ENCODE data around the gene ACACA.

Gene ACACA

GRCh38 chr17:37092071-37092470, 314.6 kb downstream of the ACACA start:
- peaks cover 21% of the 10 kb centered on the region; the same call in 1 of the 2 replicates for H3K36me3 ChIP-seq (ENCODE audit: insufficient read depth, low read length)
- H3K9ac ChIP-seq (ENCODE audit: low read depth, low read length, poor library complexity, severe bottlenecking), result no peak overlapping the region
- TF ChIP-seq EZH2phosphoT487 (IDR thresholded peaks at IDR 0.05; ENCODE audit: borderline replicate concordance), result no peak
- TF ChIP-seq CTCF (conservative IDR thresholded peaks at IDR 0.05; ENCODE audit: low read length), result no peak
- H3K9me3 ChIP-seq (ENCODE audit: insufficient read depth, low read depth, low read length), result no peaks in the 10 kb centered on the region
- H3F3A ChIP-seq (ENCODE audit: low read depth), result peaks cover 17% of the 10 kb centered on the region
- H3K27me3 ChIP-seq (ENCODE audit: insufficient read depth, low read length, poor library complexity, severe bottlenecking), result no peaks in the 10 kb centered on the region
- no peak overlapping the region for H2AFZ ChIP-seq (ENCODE audit: low read length)
- peaks cover 77% of the 10 kb centered on the region for H3K4me1 ChIP-seq (ENCODE audit: insufficient read depth, low read length, poor library complexity, severe bottlenecking)
- H3K79me2 ChIP-seq (ENCODE audit: insufficient read depth, low read length), result no peaks in the 10 kb centered on the region; the same call in 1 of the 2 replicates
- H3K4me2 ChIP-seq (ENCODE audit: low read depth, low read length, poor library complexity, severe bottlenecking), result no peak overlapping the region
- H3K4me3 ChIP-seq (ENCODE audit: low read length, poor library complexity, severe bottlenecking), result no peak overlapping the region
- H3K9me2 ChIP-seq (replicated peaks; ENCODE audit: low read depth, low read length), result no peaks in the 10 kb centered on the region
- no peaks in the 10 kb centered on the region for H4K20me1 ChIP-seq (ENCODE audit: insufficient read depth, low read length, poor library complexity, severe bottlenecking)

- no peak overlapping the region for H3K4me3 ChIP-seq (ENCODE audit: low read length, poor library complexity, severe bottlenecking)
- H3K36me3 ChIP-seq (ENCODE audit: insufficient read depth, low read length), result peaks cover 13% of the 10 kb centered on the region; the same call in 1 of the 2 replicates
- no peaks in the 10 kb centered on the region for H4K20me1 ChIP-seq (ENCODE audit: insufficient read depth, low read length, poor library complexity, severe bottlenecking)
- no peak for TF ChIP-seq EZH2phosphoT487 (IDR thresholded peaks at IDR 0.05; ENCODE audit: borderline replicate concordance)
- no peak for TF ChIP-seq CTCF (conservative IDR thresholded peaks at IDR 0.05; ENCODE audit: low read length)
- H3K27me3 ChIP-seq (ENCODE audit: insufficient read depth, low read length, poor library complexity, severe bottlenecking), result no peaks in the 10 kb centered on the region
- peak overlapping the region; percentile 80 for H3K4me2 ChIP-seq (ENCODE audit: low read depth, low read length, poor library complexity, severe bottlenecking)
- no peaks in the 10 kb centered on the region; the same call in 1 of the 2 replicates for H3K79me2 ChIP-seq (ENCODE audit: insufficient read depth, low read length)
- peak overlapping the region; percentile 69 for H3K9ac ChIP-seq (ENCODE audit: low read depth, low read length, poor library complexity, severe bottlenecking)
- peaks cover 17% of the 10 kb centered on the region for H3F3A ChIP-seq (ENCODE audit: low read depth)
- H3K9me3 ChIP-seq (ENCODE audit: insufficient read depth, low read depth, low read length), result no peaks in the 10 kb centered on the region
- H2AFZ ChIP-seq (ENCODE audit: low read length), result no peak overlapping the region
- H3K4me1 ChIP-seq (ENCODE audit: insufficient read depth, low read length, poor library complexity, severe bottlenecking), result peaks cover 88% of the 10 kb centered on the region
- no peaks in the 10 kb centered on the region for H3K9me2 ChIP-seq (replicated peaks; ENCODE audit: low read depth, low read length)
Measured at GRCh38 chr17:37090941-37091340, 315.7 kb downstream of the ACACA start.

GRCh38 chr17:37089956-37090355, 316.7 kb downstream of the ACACA start:
- no peaks in the 10 kb centered on the region for H4K20me1 ChIP-seq (ENCODE audit: insufficient read depth, low read length, poor library complexity, severe bottlenecking)
- peak overlapping the region; percentile 80 for H3K4me2 ChIP-seq (ENCODE audit: low read depth, low read length, poor library complexity, severe bottlenecking)
- peaks cover 10% of the 10 kb centered on the region; the same call in 1 of the 2 replicates for H3K36me3 ChIP-seq (ENCODE audit: insufficient read depth, low read length)
- H3K9me3 ChIP-seq (ENCODE audit: insufficient read depth, low read depth, low read length), result no peaks in the 10 kb centered on the region
- no peaks in the 10 kb centered on the region; the same call in 1 of the 2 replicates for H3K79me2 ChIP-seq (ENCODE audit: insufficient read depth, low read length)
- no peak overlapping the region for H2AFZ ChIP-seq (ENCODE audit: low read length)
- H3K4me1 ChIP-seq (ENCODE audit: insufficient read depth, low read length, poor library complexity, severe bottlenecking), result peaks cover 95% of the 10 kb centered on the region
- no peaks in the 10 kb centered on the region for H3K27me3 ChIP-seq (ENCODE audit: insufficient read depth, low read length, poor library complexity, severe bottlenecking)
- TF ChIP-seq CTCF (conservative IDR thresholded peaks at IDR 0.05; ENCODE audit: low read length) (no peak), EZH2phosphoT487 (IDR thresholded peaks at IDR 0.05; ENCODE audit: borderline replicate concordance) (no peak)
- H3K4me3 ChIP-seq (ENCODE audit: low read length, poor library complexity, severe bottlenecking), result peak overlapping the region; percentile 55
- H3F3A ChIP-seq (ENCODE audit: low read depth), result peaks cover 17% of the 10 kb centered on the region
- H3K9ac ChIP-seq (ENCODE audit: low read depth, low read length, poor library complexity, severe bottlenecking), result peak overlapping the region; percentile 69
- no peaks in the 10 kb centered on the region for H3K9me2 ChIP-seq (replicated peaks; ENCODE audit: low read depth, low read length)

Measured in Loucy (cell line).